Stimulated activated CD4-positive, alpha-beta T cell treated with anti-CD3 and anti-CD28 coated beads, Interleukin-4, amount 100 ng/mL, for 1 hour (primary cell): ENCODE data around the gene TM9SF4.

Experiments
- DNase-seq: peaks from one replicate; pipeline ENCODE4 v3.0.0-alpha.2; 2020

The TM9SF4 gene

DNA sequence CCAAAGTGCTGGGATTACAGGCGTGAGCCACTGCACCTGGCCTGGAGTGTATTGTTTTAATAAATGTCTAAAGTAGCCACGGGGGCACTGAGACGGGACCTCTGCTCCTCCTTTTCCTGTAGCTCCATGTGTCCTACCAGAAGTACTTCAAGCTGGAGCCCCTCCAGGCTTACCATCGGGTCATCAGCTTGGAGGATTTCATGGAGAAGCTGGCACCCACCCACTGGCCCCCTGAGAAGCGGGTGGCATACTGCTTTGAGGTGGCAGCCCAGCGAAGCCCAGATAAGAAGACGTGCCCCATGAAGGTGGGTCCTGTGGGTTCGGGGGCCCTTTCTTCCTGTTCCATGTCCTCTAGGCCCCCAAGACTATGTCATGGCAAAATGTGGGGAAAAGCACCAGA lies 105.6 kb downstream of the TM9SF4 start:
- no peak for DNase-seq

DNA sequence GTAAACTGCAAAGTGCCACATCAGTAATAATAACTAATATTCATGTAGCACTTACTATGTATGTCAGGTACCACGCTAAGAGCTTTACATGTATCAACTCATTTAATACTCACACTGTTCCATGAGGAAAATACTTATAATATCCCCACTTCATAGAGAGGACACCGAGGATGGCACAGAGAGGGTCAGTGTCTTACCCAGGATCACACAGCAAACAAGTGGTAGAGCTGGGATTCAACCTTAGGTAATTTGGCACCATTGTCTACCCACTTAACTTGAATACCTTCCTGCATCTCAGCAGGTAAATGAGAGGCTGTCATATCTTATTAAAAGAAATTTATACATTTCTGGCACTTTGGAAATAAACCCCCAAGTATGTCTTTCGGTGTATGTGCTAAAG lies 106.2 kb downstream of the TM9SF4 start:
- DNase-seq: no peak

DNA sequence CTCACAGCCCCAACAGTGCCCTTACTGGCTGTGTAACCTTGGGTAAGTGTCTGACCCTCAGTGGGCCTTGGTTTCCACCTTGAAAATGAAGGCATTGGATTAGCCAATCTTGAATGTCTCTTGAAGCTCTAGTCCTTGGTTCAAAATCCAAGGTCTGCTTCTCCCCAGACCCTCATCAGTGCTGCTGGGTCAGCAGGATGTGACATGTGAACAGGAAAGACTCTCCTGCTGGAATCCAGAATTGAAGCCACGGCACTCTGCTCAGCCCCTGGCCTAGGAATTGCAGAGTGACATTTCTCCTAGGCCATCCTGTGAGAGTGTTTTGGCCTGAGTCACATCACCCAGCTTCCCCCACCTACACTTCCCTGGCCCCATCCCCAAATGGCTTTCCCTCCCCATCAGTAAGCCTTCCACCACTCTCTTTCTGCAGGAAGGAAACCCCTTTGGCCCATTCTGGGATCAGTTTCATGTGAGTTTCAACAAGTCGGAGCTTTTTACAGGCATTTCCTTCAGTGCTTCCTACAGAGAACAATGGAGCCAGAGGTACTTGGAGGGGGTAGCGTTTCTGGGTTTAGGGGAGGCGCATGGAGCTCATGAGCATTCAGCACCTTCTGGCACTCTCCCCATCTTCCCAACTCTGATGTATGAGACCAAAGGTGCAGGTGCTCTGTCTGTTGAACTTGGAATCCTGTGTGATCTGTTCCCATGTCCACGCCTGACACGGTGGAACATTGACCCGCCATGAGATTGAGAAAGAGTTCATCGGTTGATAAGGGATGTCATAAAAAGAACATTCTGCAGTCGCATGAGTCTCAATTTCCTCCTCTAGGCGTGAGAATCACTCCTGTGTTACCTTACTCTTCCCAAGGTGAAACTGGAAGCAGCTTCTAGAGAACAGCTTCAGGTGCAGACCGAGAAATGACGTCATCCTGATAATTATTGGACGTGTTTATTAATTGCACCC lies 106.9 kb downstream of the TM9SF4 start:
- DNase-seq: no peak
